ENCODE results near the gene SKIC8. TPM values are rescaled to one million over a fixed set of nuclear protein-coding genes. Genes with fewer than 3 reads are reported as not detected.
A peak's percentile ranks its signal among the peaks of the same experiment; 100 is the strongest.

SKIC8 gene
- total and polyA plus RNA-seq, 4 experiments from 2014 or later: 43.6 to 145 (median 61.6) TPM

DNA sequence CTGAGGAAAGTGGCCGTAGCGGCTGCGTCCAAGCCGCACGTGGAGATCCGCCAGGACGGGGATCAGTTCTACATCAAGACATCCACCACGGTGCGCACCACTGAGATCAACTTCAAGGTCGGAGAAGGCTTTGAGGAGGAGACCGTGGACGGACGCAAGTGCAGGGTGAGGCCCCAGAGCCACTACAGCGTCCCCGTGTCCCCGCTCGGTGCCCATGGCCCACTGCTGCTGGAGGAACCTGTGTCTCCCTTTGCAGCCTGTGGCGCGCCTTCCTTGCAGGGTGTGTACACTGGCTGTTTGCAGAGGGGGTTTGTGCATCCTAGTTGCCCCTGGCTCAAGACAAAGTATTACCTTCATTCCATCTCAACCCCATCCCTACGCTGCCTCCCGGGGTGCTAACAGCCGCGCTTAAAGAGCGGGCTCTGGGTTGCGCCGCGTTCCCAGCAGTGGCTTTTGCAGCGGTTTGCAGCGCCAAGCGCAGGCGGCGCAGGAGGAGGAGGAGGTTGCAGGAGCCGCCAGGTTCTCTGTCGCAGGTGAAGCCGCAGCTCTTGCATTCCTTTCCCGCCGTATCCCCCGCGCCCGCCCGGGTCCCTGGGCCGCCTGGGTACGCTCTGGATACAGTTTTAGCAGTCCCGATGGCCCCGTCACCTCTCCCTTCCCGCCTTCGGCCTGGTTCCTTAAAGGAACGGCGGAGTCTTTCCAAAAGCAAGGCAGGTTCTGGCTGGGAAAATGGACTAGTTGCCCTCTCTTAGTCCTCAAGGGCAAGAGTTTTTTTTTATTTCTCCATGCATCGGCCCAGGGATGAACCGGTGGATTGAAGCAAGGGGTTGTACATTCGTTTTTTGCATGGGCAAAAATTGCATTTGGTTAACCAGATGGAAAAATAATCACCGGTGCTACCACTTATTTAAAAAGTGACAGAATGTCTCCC is 41.9 kb upstream of the SKIC8 start:
- no peak overlapping the region for H3K27ac Mint-ChIP-seq
- peaks cover 0 to 4% (median 3%) of the 10 kb centered on the region in 4 donors for H3K4me1 Mint-ChIP-seq
- no peaks in the 10 kb centered on the region for H3K36me3 ChIP-seq (ENCODE audit: insufficient read depth, low read length)
- POLR2A ChIA-PET (ENCODE audit: partially characterized antibody): no interaction called here
- intact Hi-C loops (cut with micrococcal nuclease): no loop called here
- H3K9me3 Mint-ChIP-seq: peaks cover 0 to 2% (median 0%) of the 10 kb centered on the region in 8 donors
- H3K4me1 ChIP-seq (ENCODE audit: insufficient read depth, low read length): no peaks in the 10 kb centered on the region
- H3K4me3 ChIP-seq (ENCODE audit: low read length in 2 of 2): no peak overlapping the region
- CTCF ChIA-PET (ENCODE audit: partially characterized antibody): no interaction called here
- H3K4me3 Mint-ChIP-seq: no peak overlapping the region
- H3K27ac ChIP-seq (ENCODE audit: low read depth, low read length): no peak overlapping the region
- H3K27me3 ChIP-seq (ENCODE audit: insufficient read depth, low read length): peaks cover 12% of the 10 kb centered on the region
- DNase-seq: no peak
- H3K27me3 Mint-ChIP-seq: peaks cover 30 to 44% of the 10 kb centered on the region in 2 donors
- H3K9me3 ChIP-seq (ENCODE audit: control insufficient read depth in 1 of 2, low read length in 2 of 2): no peaks in the 10 kb centered on the region
- no peaks in the 10 kb centered on the region for H3K36me3 Mint-ChIP-seq

DNA sequence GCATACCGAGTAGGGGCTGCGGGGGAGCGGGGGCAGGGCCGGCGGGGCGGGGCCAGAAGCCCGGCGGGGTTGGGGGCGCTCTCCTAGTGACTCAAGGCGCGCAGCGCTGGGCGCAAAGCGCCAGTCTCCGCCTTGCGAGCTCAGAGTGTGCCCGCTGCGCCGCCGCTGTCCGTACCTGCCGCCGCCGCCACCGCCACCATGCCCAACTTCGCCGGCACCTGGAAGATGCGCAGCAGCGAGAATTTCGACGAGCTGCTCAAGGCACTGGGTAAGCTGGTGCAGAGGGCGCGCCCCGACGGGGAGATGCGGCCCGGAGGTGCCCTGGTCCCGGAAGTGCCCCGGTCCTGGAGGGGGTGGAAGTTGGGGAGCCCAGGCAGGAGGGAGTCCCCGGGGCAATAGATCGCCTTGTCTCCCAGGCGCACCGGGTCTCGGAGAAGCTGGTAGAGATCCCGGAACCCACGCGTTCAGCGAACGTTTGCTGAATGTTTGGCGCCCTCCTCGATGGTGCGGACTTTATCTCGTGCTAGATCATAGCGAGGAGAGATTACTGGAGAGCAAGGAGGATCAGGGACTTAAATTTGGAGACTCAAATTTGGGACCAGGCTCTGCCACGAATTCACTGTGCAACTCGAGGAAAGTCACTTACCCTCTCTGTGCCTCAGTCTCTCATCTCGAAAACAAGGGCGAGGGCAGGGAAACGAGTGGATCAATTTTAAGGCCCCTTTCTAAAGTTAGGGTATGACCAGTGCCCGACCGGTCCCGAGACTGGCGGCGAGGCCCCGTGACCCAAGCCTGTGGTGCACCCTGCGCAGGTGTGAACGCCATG is 41.0 kb upstream of the SKIC8 start, which contains the start of gene CRABP1:
Gene CRABP1, plus strand, starts transcription at position 123 of the 826 bp plus-strand sequence. Its CDS starts 76 bp downstream, at position 199.
- intact Hi-C loops (cut with micrococcal nuclease): no loop called here
- H3K27ac ChIP-seq (ENCODE audit: low read depth, low read length): no peak within 1 kb of the TSS
- no peak for DNase-seq
- peak within 1 kb of the TSS in 1 of 8 donors; percentile 10 for H3K4me3 Mint-ChIP-seq
- H3K27me3 Mint-ChIP-seq: peaks cover 28 to 43% of the 10 kb centered on the region in 2 donors
- CTCF ChIA-PET (ENCODE audit: partially characterized antibody): no interaction called here
- no peaks in the 10 kb centered on the region for H3K36me3 ChIP-seq (ENCODE audit: insufficient read depth, low read length)
- POLR2A ChIA-PET (ENCODE audit: partially characterized antibody): no interaction called here
- no peaks in the 10 kb centered on the region for H3K36me3 Mint-ChIP-seq
- H3K4me1 ChIP-seq (ENCODE audit: insufficient read depth, low read length): no peaks in the 10 kb centered on the region
- no peak within 1 kb of the TSS for H3K4me3 ChIP-seq (ENCODE audit: low read length in 2 of 2)
- peaks cover 0 to 4% (median 3%) of the 10 kb centered on the region in 4 donors for H3K4me1 Mint-ChIP-seq
- peaks cover 0 to 2% (median 0%) of the 10 kb centered on the region in 8 donors for H3K9me3 Mint-ChIP-seq
- H3K27me3 ChIP-seq (ENCODE audit: insufficient read depth, low read length): peaks cover 12% of the 10 kb centered on the region
- no peaks in the 10 kb centered on the region for H3K9me3 ChIP-seq (ENCODE audit: control insufficient read depth in 1 of 2, low read length in 2 of 2)
- no peak within 1 kb of the TSS for H3K27ac Mint-ChIP-seq

DNA sequence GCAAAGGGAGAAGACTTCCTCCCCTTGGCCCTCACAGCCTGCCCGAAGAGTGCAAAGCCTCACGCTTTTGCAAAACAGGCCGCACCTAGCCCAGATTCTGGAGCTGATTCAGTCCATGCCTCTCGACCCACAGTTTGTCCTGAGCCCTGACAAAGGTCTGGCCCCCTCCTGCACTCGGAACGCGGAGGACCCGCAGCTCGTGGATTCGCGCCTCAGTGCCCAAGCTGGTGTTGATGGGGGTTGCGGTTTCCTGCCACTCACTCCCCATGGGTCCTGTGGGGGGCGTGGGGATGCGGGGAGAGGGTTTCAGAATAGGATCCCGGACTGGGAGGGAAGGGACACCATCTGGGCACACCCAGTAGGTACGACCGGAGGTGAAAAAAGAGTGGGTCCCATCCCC is 40.1 kb upstream of the SKIC8 start:
- H3K27me3 ChIP-seq (ENCODE audit: insufficient read depth, low read length): peaks cover 12% of the 10 kb centered on the region
- Mint-ChIP-seq H3K4me3 (no peak overlapping the region), H3K9me3 (peaks cover 0 to 2% (median 0%) of the 10 kb centered on the region in 8 donors), H3K36me3 (no peaks in the 10 kb centered on the region), H3K27me3 (peaks cover 22 to 39% of the 10 kb centered on the region in 2 donors), H3K4me1 (peaks cover 0 to 4% (median 3%) of the 10 kb centered on the region in 4 donors), H3K27ac (no peak overlapping the region)
- H3K4me3 ChIP-seq (ENCODE audit: low read length in 2 of 2): no peak overlapping the region
- DNase-seq: no peak
- no peaks in the 10 kb centered on the region for H3K36me3 ChIP-seq (ENCODE audit: insufficient read depth, low read length)
- CTCF ChIA-PET (ENCODE audit: partially characterized antibody): interaction anchor here (0.6 kb wide), 1 partner anchor 31 kb away, joined by 3 read pairs; no protein-coding TSS in a partner anchor
- no peaks in the 10 kb centered on the region for H3K9me3 ChIP-seq (ENCODE audit: control insufficient read depth in 1 of 2, low read length in 2 of 2)
- POLR2A ChIA-PET (ENCODE audit: partially characterized antibody): no interaction called here
- no peaks in the 10 kb centered on the region for H3K4me1 ChIP-seq (ENCODE audit: insufficient read depth, low read length)
- no peak overlapping the region for H3K27ac ChIP-seq (ENCODE audit: low read depth, low read length)
- intact Hi-C loops (cut with micrococcal nuclease): no loop called here

DNA sequence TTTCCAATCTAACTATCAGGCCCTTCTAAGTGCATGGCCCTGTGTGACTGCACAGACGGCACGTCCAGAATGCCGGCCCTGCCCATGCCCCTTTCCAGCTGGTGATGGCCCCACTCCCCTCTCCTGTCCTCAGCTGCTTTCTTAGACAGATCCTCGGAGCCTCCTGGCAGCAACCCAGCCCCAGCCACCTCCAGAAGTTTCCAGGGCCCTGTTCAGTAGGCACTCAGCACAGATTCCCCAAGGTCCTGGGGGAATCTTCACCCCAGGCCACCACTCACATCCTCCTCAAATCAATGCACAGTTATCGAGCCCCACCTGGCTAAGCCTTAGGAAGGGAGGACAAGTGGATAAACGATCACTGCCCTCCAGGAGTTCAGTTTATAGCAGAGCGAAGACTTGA is 39.4 kb upstream of the SKIC8 start:
- no peak overlapping the region for H3K4me3 ChIP-seq (ENCODE audit: low read length in 2 of 2)
- CTCF ChIA-PET (ENCODE audit: partially characterized antibody): no interaction called here
- Mint-ChIP-seq H3K27ac (no peak overlapping the region), H3K4me1 (peaks cover 0 to 4% (median 3%) of the 10 kb centered on the region in 4 donors), H3K27me3 (peaks cover 20 to 39% of the 10 kb centered on the region in 2 donors), H3K36me3 (no peaks in the 10 kb centered on the region), H3K4me3 (peak overlapping the region in 1 of 8 donors; percentile 26), H3K9me3 (peaks cover 0 to 2% (median 0%) of the 10 kb centered on the region in 8 donors)
- POLR2A ChIA-PET (ENCODE audit: partially characterized antibody): no interaction called here
- H3K27me3 ChIP-seq (ENCODE audit: insufficient read depth, low read length): peaks cover 12% of the 10 kb centered on the region
- no peaks in the 10 kb centered on the region for H3K36me3 ChIP-seq (ENCODE audit: insufficient read depth, low read length)
- H3K27ac ChIP-seq (ENCODE audit: low read depth, low read length): no peak overlapping the region
- H3K9me3 ChIP-seq (ENCODE audit: control insufficient read depth in 1 of 2, low read length in 2 of 2): no peaks in the 10 kb centered on the region
- no peaks in the 10 kb centered on the region for H3K4me1 ChIP-seq (ENCODE audit: insufficient read depth, low read length)
- DNase-seq: no peak
- intact Hi-C loops (cut with micrococcal nuclease): no loop called here

DNA sequence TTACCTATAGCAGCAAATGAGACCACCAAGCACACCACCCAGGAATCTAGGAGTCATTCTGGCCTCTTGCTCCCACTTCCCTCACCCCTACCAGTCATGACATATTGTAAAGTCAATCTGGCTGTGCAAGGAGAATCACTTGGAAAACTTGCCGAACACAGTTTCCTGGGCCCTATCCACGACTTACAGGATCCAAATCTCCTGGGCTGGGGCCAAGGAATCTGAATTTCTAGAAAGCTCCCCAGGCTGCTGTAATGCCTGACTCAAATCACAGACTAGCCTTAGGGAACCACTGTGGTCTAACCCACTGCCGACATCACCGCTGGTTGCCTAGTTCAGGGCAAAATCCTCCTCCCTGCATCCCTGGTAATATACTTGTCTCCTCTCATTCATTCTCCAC is 36.6 kb upstream of the SKIC8 start:
- Histone ChIP-seq H3K36me3 (ENCODE audit: insufficient read depth, low read length) (no peaks in the 10 kb centered on the region), H3K4me1 (ENCODE audit: insufficient read depth, low read length) (no peaks in the 10 kb centered on the region), H3K9me3 (ENCODE audit: control insufficient read depth in 1 of 2, low read length in 2 of 2) (no peaks in the 10 kb centered on the region), H3K27me3 (ENCODE audit: insufficient read depth, low read length) (peaks cover 7% of the 10 kb centered on the region), H3K4me3 (ENCODE audit: low read length in 2 of 2) (no peak overlapping the region), H3K27ac (ENCODE audit: low read depth, low read length) (no peak overlapping the region)
- Mint-ChIP-seq H3K4me1 (peaks cover 0 to 4% (median 3%) of the 10 kb centered on the region in 4 donors), H3K9me3 (peaks cover 0 to 2% (median 0%) of the 10 kb centered on the region in 8 donors), H3K27me3 (peaks cover 18 to 29% of the 10 kb centered on the region in 2 donors), H3K36me3 (no peaks in the 10 kb centered on the region), H3K27ac (no peak overlapping the region), H3K4me3 (no peak overlapping the region)
- intact Hi-C loops (cut with micrococcal nuclease): no loop called here
- POLR2A ChIA-PET (ENCODE audit: partially characterized antibody): no interaction called here
- CTCF ChIA-PET (ENCODE audit: partially characterized antibody): no interaction called here
- no peak for DNase-seq

DNA sequence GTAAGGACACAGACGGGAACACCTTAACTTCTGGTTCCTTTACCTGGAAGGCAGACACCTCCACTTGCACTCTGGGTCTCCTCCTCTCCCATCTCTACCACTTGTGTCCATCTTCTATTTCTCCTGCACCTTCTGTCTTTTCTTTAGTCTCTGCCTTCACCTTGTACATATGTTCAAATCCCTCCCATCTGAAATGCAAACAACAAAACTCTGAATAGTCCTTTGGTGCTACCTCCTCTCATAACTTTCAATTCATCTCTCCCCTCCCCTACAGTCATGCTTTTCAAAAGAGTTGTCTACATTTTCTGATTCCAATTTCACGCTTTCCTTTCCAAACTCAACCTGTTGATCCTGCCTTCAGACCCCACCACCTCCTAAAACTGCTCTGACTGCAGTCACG is 35.4 kb upstream of the SKIC8 start:
- CTCF ChIA-PET (ENCODE audit: partially characterized antibody): no interaction called here
- Histone ChIP-seq H3K4me1 (ENCODE audit: insufficient read depth, low read length) (no peaks in the 10 kb centered on the region), H3K36me3 (ENCODE audit: insufficient read depth, low read length) (no peaks in the 10 kb centered on the region), H3K27me3 (ENCODE audit: insufficient read depth, low read length) (no peaks in the 10 kb centered on the region), H3K4me3 (ENCODE audit: low read length in 2 of 2) (no peak overlapping the region), H3K9me3 (ENCODE audit: control insufficient read depth in 1 of 2, low read length in 2 of 2) (no peaks in the 10 kb centered on the region), H3K27ac (ENCODE audit: low read depth, low read length) (no peak overlapping the region)
- Mint-ChIP-seq H3K27ac (no peak overlapping the region), H3K9me3 (peaks cover 0 to 2% (median 0%) of the 10 kb centered on the region in 8 donors), H3K36me3 (no peaks in the 10 kb centered on the region), H3K4me3 (no peak overlapping the region), H3K4me1 (peaks cover 0 to 4% (median 3%) of the 10 kb centered on the region in 4 donors), H3K27me3 (peaks cover 18 to 22% of the 10 kb centered on the region in 2 donors)
- intact Hi-C loops (cut with micrococcal nuclease): no loop called here
- DNase-seq: no peak
- POLR2A ChIA-PET (ENCODE audit: partially characterized antibody): no interaction called here

DNA sequence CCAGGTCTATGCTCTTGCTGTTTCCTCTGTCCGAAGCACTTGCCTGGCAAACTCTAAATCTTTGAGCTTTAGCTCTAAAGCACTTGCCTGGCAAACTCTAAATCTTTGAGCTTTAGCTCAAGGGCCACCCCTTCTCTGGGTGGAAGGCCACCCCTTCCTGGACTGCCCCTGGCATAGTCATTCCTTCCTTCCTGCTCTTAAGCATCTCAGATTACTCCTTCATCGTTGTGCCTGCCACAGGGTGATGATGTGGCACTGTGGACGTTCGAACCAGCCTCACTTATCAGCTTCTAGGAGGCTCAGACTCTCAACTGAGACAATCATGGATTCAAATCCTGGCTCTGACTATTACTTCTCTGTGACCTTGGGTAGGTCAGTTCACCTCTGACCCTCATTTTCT is 30.2 kb upstream of the SKIC8 start:
- Mint-ChIP-seq H3K27ac (no peak overlapping the region), H3K9me3 (no peaks in the 10 kb centered on the region), H3K4me3 (no peak overlapping the region), H3K36me3 (no peaks in the 10 kb centered on the region), H3K27me3 (peaks cover 1 to 2% of the 10 kb centered on the region in 2 donors), H3K4me1 (no peaks in the 10 kb centered on the region)
- intact Hi-C loops (cut with micrococcal nuclease): no loop called here
- Histone ChIP-seq H3K9me3 (ENCODE audit: control insufficient read depth in 1 of 2, low read length in 2 of 2) (no peaks in the 10 kb centered on the region), H3K36me3 (ENCODE audit: insufficient read depth, low read length) (no peaks in the 10 kb centered on the region), H3K27me3 (ENCODE audit: insufficient read depth, low read length) (no peaks in the 10 kb centered on the region), H3K4me3 (ENCODE audit: low read length in 2 of 2) (no peak overlapping the region), H3K4me1 (ENCODE audit: insufficient read depth, low read length) (no peaks in the 10 kb centered on the region), H3K27ac (ENCODE audit: low read depth, low read length) (no peak overlapping the region)
- no peak for DNase-seq
- ChIA-PET POLR2A (ENCODE audit: partially characterized antibody) (no interaction called here), CTCF (ENCODE audit: partially characterized antibody) (no interaction called here)

Measured in CD4-positive, alpha-beta memory T cell (primary cell).